CD4-positive, alpha-beta memory T cell (primary cell): ENCODE data around the gene EFHB. TPM values are rescaled to one million over a fixed set of nuclear protein-coding genes. Genes with fewer than 3 reads are reported as not detected.
"Not testable (repeated sequence)": the region's sequence is repeated elsewhere in the genome, so short reads cannot be mapped to it uniquely, and the experiment has no call there.

Source experiments
- CTCF ChIA-PET: fragments of 350-600 bp; sonication (Branson Sonifier 250); formaldehyde crosslinking; loops from one replicate; lab custom pipeline; 2021; ENCODE audit warnings: inconsistent platforms; ENCODE audit not compliant: partially characterized antibody; lab: Charles Lee
- POLR2A ChIA-PET: fragments of 350-600 bp; sonication (Branson Sonifier 250); formaldehyde crosslinking; loops from one replicate; lab custom pipeline; 2021; ENCODE audit not compliant: partially characterized antibody; lab: Charles Lee
- DNase-seq, 5 donors: peaks; one replicate each; pipeline versions ENCODE4 v3.0.0 to v3.0.0-alpha.2; 2020 to 2022; ENCODE audit warnings: mixed read lengths in 1 of 5
- H3K27ac ChIP-seq: one replicate; pipeline ENCODE4 v1.7.0; 2013; ENCODE audit warnings: low read depth, low read length
- H3K27me3 ChIP-seq: 2 replicates; pipeline ENCODE4 v1.7.0; 2013; ENCODE audit warnings: mild to moderate bottlenecking, low read length, moderate library complexity; ENCODE audit not compliant: insufficient read depth
- H3K36me3 ChIP-seq: 2 replicates; pipeline ENCODE4 v1.7.0; 2013; ENCODE audit warnings: mild to moderate bottlenecking, low read length, moderate library complexity; ENCODE audit not compliant: insufficient read depth
- H3K4me1 ChIP-seq: 2 replicates; pipeline ENCODE4 v1.7.0; 2013; ENCODE audit warnings: mild to moderate bottlenecking, low read length, moderate library complexity; ENCODE audit not compliant: insufficient read depth
- H3K4me3 ChIP-seq, 2 donors: one replicate each; pipeline ENCODE4 v1.7.0; 2013; ENCODE audit warnings: low read length in 2 of 2, mild to moderate bottlenecking in 1 of 2
- H3K9me3 ChIP-seq, 2 donors: one replicate each; pipeline ENCODE4 v1.7.0; 2013; ENCODE audit warnings: low read length in 2 of 2, control low read depth in 1 of 2; ENCODE audit not compliant: control insufficient read depth in 1 of 2
- H3K27ac Mint-ChIP-seq, 7 donors: one replicate each; pipeline ENCODE4 v1.8.0; 2020 to 2021; ENCODE audit warnings: mixed read lengths in 7 of 7, mild to moderate bottlenecking in 6 of 7, inconsistent platforms in 3 of 7, moderate library complexity in 3 of 7
- H3K27me3 Mint-ChIP-seq, 2 donors: one replicate each; pipeline ENCODE4 v1.8.0; 2020 to 2021; ENCODE audit warnings: mixed read lengths in 2 of 2
- H3K36me3 Mint-ChIP-seq, 2 donors: one replicate each; pipeline ENCODE4 v1.8.0; 2020 to 2021; ENCODE audit warnings: mixed read lengths in 2 of 2, inconsistent platforms in 1 of 2, mild to moderate bottlenecking in 1 of 2
- H3K4me1 Mint-ChIP-seq, 4 donors: one replicate each; pipeline ENCODE4 v1.8.0; 2020 to 2021; ENCODE audit warnings: mixed read lengths in 4 of 4, mild to moderate bottlenecking in 1 of 4
- H3K4me3 Mint-ChIP-seq, 8 donors: one replicate each; pipeline ENCODE4 v1.8.0; 2020 to 2021; ENCODE audit warnings: mixed read lengths in 8 of 8, mild to moderate bottlenecking in 7 of 8, moderate library complexity in 6 of 8, inconsistent platforms in 3 of 8
- H3K9me3 Mint-ChIP-seq, 8 donors: one replicate each; pipeline ENCODE4 v1.8.0; 2020 to 2021; ENCODE audit warnings: mixed read lengths in 8 of 8, mild to moderate bottlenecking in 5 of 8, inconsistent platforms in 3 of 8, moderate library complexity in 1 of 8
- intact Hi-C: fragments of 100-400 bp; cut with micrococcal nuclease; formaldehyde crosslinking; loops from one replicate; pipeline ENCODE4 v1.15.1; 2023
- polyA plus RNA-seq, 2 donors: library from polyadenylated mRNA; unstranded; fragments of 300-500 nt; fragmentation: Illumina TruSeq; gene quantifications; one replicate each; pipeline ENCODE4 v1.2.3, GENCODE V29; 2021
- total RNA-seq, 2 experiments: library from RNA; stranded (reverse); gene quantifications; one replicate each; pipeline ENCODE4 v1.2.3, GENCODE V29; 2021

Gene EFHB
- total and polyA plus RNA-seq, 4 experiments from 2014 or later, result 1.5 TPM; not detected in 3

GRCh38 chr3:19903649-19904048, 30.4 kb downstream of the EFHB start:
- Histone ChIP-seq H3K4me3 (no peak overlapping the region), H3K27me3 (no peaks in the 10 kb centered on the region), H3K4me1 (no peaks in the 10 kb centered on the region), H3K27ac (no peak overlapping the region), H3K9me3 (no peaks in the 10 kb centered on the region), H3K36me3 (no peaks in the 10 kb centered on the region)
- no peaks in the 10 kb centered on the region for H3K36me3 Mint-ChIP-seq
- intact Hi-C loops, result no loop called here
- peaks cover 0 to 3% (median 1%) of the 10 kb centered on the region in 4 donors for H3K4me1 Mint-ChIP-seq
- H3K27me3 Mint-ChIP-seq, result peaks cover 0 to 1% of the 10 kb centered on the region in 2 donors
- H3K27ac Mint-ChIP-seq, result no peak overlapping the region
- peaks cover 0 to 10% (median 2%) of the 10 kb centered on the region in 8 donors for H3K9me3 Mint-ChIP-seq
- DNase-seq, result no peak
- CTCF ChIA-PET, result no interaction called here
- H3K4me3 Mint-ChIP-seq, result no peak overlapping the region
- POLR2A ChIA-PET, result no interaction called here

GRCh38 chr3:19901918-19902317, 32.1 kb downstream of the EFHB start:
- ChIA-PET CTCF (no interaction called here), POLR2A (no interaction called here)
- Histone ChIP-seq H3K27ac (no peak overlapping the region), H3K9me3 (no peaks in the 10 kb centered on the region), H3K4me3 (no peak overlapping the region), H3K36me3 (no peaks in the 10 kb centered on the region), H3K27me3 (no peaks in the 10 kb centered on the region), H3K4me1 (no peaks in the 10 kb centered on the region)
- H3K27ac Mint-ChIP-seq, result no peak overlapping the region
- H3K4me1 Mint-ChIP-seq, result peaks cover 0 to 3% (median 1%) of the 10 kb centered on the region in 4 donors
- no peaks in the 10 kb centered on the region for H3K36me3 Mint-ChIP-seq
- intact Hi-C loops, result no loop called here
- no peak for DNase-seq
- H3K9me3 Mint-ChIP-seq, result peaks cover 0 to 10% (median 2%) of the 10 kb centered on the region in 8 donors
- no peak overlapping the region for H3K4me3 Mint-ChIP-seq
- H3K27me3 Mint-ChIP-seq, result peaks cover 0 to 1% of the 10 kb centered on the region in 2 donors

- Mint-ChIP-seq H3K4me1 (peaks cover 0 to 3% (median 1%) of the 10 kb centered on the region in 4 donors), H3K4me3 (no peak overlapping the region), H3K27me3 (peaks cover 0 to 1% of the 10 kb centered on the region in 2 donors), H3K27ac (no peak overlapping the region), H3K9me3 (peaks cover 0 to 10% (median 0%) of the 10 kb centered on the region in 8 donors), H3K36me3 (no peaks in the 10 kb centered on the region)
- no peak for DNase-seq
- ChIA-PET CTCF (no interaction called here), POLR2A (no interaction called here)
- H3K27ac ChIP-seq, result no peak overlapping the region
- no peaks in the 10 kb centered on the region for H3K4me1 ChIP-seq
- H3K36me3 ChIP-seq, result no peaks in the 10 kb centered on the region
- H3K4me3 ChIP-seq, result no peak overlapping the region
- no peaks in the 10 kb centered on the region for H3K9me3 ChIP-seq
- H3K27me3 ChIP-seq, result no peaks in the 10 kb centered on the region
- intact Hi-C loops, result no loop called here
Observed at GRCh38 chr3:19901337-19901736, 32.7 kb downstream of the EFHB start.

- H3K27ac Mint-ChIP-seq, H3K9me3 ChIP-seq, DNase-seq, CTCF ChIA-PET, H3K9me3 Mint-ChIP-seq, H3K36me3 ChIP-seq, H3K4me1 Mint-ChIP-seq, H3K27me3 Mint-ChIP-seq, POLR2A ChIA-PET, H3K36me3 Mint-ChIP-seq, H3K4me3 Mint-ChIP-seq, intact Hi-C loops, H3K27ac ChIP-seq, H3K4me1 ChIP-seq, H3K4me3 ChIP-seq, H3K27me3 ChIP-seq: not testable (repeated sequence)
Observed at GRCh38 chr3:19899833-19900232, 34.2 kb downstream of the EFHB start.

- Histone ChIP-seq H3K27ac (no peak overlapping the region), H3K4me1 (no peaks in the 10 kb centered on the region), H3K9me3 (no peaks in the 10 kb centered on the region), H3K4me3 (no peak overlapping the region), H3K27me3 (no peaks in the 10 kb centered on the region), H3K36me3 (no peaks in the 10 kb centered on the region)
- peaks cover 0 to 2% (median 0%) of the 10 kb centered on the region in 8 donors for H3K9me3 Mint-ChIP-seq
- H3K4me1 Mint-ChIP-seq, result peaks cover 0 to 3% (median 1%) of the 10 kb centered on the region in 4 donors
- ChIA-PET CTCF (interaction anchor here (1.8 kb wide), 1 partner anchor 32 kb away, joined by 4 read pairs; no protein-coding TSS in a partner anchor), POLR2A (no interaction called here)
- H3K36me3 Mint-ChIP-seq, result no peaks in the 10 kb centered on the region
- peaks cover 0 to 1% of the 10 kb centered on the region in 2 donors for H3K27me3 Mint-ChIP-seq
- intact Hi-C loops, result no loop called here
- H3K4me3 Mint-ChIP-seq, result no peak overlapping the region
- no peak overlapping the region for H3K27ac Mint-ChIP-seq
- no peak for DNase-seq
Observed at GRCh38 chr3:19899264-19899663, 34.8 kb downstream of the EFHB start.

GRCh38 chr3:19898721-19899120, 35.3 kb downstream of the EFHB start:
- H3K4me1 Mint-ChIP-seq, result peaks cover 0 to 3% (median 1%) of the 10 kb centered on the region in 4 donors
- H3K27me3 Mint-ChIP-seq, result peaks cover 0 to 1% of the 10 kb centered on the region in 2 donors
- no peaks in the 10 kb centered on the region for H3K4me1 ChIP-seq
- H3K36me3 ChIP-seq, result no peaks in the 10 kb centered on the region
- POLR2A ChIA-PET, result no interaction called here
- no peak overlapping the region for H3K4me3 ChIP-seq
- H3K36me3 Mint-ChIP-seq, result no peaks in the 10 kb centered on the region
- CTCF ChIA-PET, result interaction anchor here (1.8 kb wide), 1 partner anchor 32 kb away, joined by 4 read pairs; no protein-coding TSS in a partner anchor
- no peaks in the 10 kb centered on the region for H3K9me3 ChIP-seq
- intact Hi-C loops, result no loop called here
- H3K4me3 Mint-ChIP-seq, result no peak overlapping the region
- no peaks in the 10 kb centered on the region for H3K27me3 ChIP-seq
- no peak overlapping the region for H3K27ac Mint-ChIP-seq
- peaks cover 0 to 2% (median 0%) of the 10 kb centered on the region in 8 donors for H3K9me3 Mint-ChIP-seq
- DNase-seq, result no peak
- no peak overlapping the region for H3K27ac ChIP-seq

- intact Hi-C loops, result no loop called here
- ChIA-PET POLR2A (no interaction called here), CTCF (interaction anchor here (1.5 kb wide), 1 partner anchor 25 kb away, joined by 4 read pairs; no protein-coding TSS in a partner anchor)
- Histone ChIP-seq H3K4me1 (no peaks in the 10 kb centered on the region), H3K27ac (no peak overlapping the region), H3K36me3 (no peaks in the 10 kb centered on the region), H3K27me3 (no peaks in the 10 kb centered on the region), H3K4me3 (no peak overlapping the region), H3K9me3 (no peaks in the 10 kb centered on the region)
- DNase-seq, result no peak
- no peak overlapping the region for H3K27ac Mint-ChIP-seq
- no peaks in the 10 kb centered on the region for H3K9me3 Mint-ChIP-seq
- H3K27me3 Mint-ChIP-seq, result no peaks in the 10 kb centered on the region
- no peak overlapping the region for H3K4me3 Mint-ChIP-seq
- no peaks in the 10 kb centered on the region for H3K36me3 Mint-ChIP-seq
- no peaks in the 10 kb centered on the region for H3K4me1 Mint-ChIP-seq
Observed at GRCh38 chr3:19891740-19892139, 42.3 kb downstream of the EFHB start.
